NCI-H2171 treated with DMSO at 0.1 percent for 48 hours (cell line): ENCODE results near the gene GABRP.
"Not testable (repeated sequence)": the region's sequence is repeated elsewhere in the genome, so short reads cannot be mapped to it uniquely, and the experiment has no call there.

Experiments
- DNase-seq: peaks from one replicate; lab custom pipeline; 2025; lab: John Stamatoyannopoulos, UW

The GABRP gene

GRCh38 chr5:170783498-170784247 is at the start of gene GABRP:
Gene GABRP (plus strand): TSS chr5:170783725. CDS start chr5:170788616, 4,891 bp downstream.
- DNase-seq, result no peak

- DNase-seq, result no peak
These were observed 46.6 kb upstream of the GABRP start for GRCh38 chr5:170736966-170737365.

- DNase-seq, result peak; percentile 39
These were observed 45.9 kb upstream of the GABRP start for GRCh38 chr5:170737591-170737990.

GRCh38 chr5:170738840-170739239 is 44.7 kb upstream of the GABRP start:
- no peak for DNase-seq

- DNase-seq, result no peak
These were observed 44.1 kb upstream of the GABRP start for GRCh38 chr5:170739446-170739845.

GRCh38 chr5:170740551-170741205 is 42.8 kb upstream of the GABRP start:
- DNase-seq, result peak; percentile 29

GRCh38 chr5:170741801-170742200 is 41.7 kb upstream of the GABRP start:
- no peak for DNase-seq

GRCh38 chr5:170743876-170744212 is 39.7 kb upstream of the GABRP start:
- no peak for DNase-seq

GRCh38 chr5:170745481-170746071 is 37.9 kb upstream of the GABRP start:
- DNase-seq, result no peak

GRCh38 chr5:170746075-170746960 is 37.2 kb upstream of the GABRP start:
- no peak for DNase-seq

GRCh38 chr5:170746961-170747340 is 36.6 kb upstream of the GABRP start:
- no peak for DNase-seq

GRCh38 chr5:170747357-170747756 is 36.2 kb upstream of the GABRP start:
- no peak for DNase-seq

GRCh38 chr5:170747851-170748250 is 35.7 kb upstream of the GABRP start:
- no peak for DNase-seq

GRCh38 chr5:170748951-170749471 is 34.5 kb upstream of the GABRP start:
- DNase-seq, result no peak

GRCh38 chr5:170749911-170750431 is 33.6 kb upstream of the GABRP start:
- DNase-seq, result no peak

- DNase-seq, result no peak
These were observed 32.7 kb upstream of the GABRP start for GRCh38 chr5:170750791-170751190.

GRCh38 chr5:170751631-170752030 is 31.9 kb upstream of the GABRP start:
- DNase-seq, result peak; percentile 68

GRCh38 chr5:170752257-170753215 is 31.0 kb upstream of the GABRP start:
- DNase-seq, result peak; percentile 90

GRCh38 chr5:170753311-170753710 is 30.2 kb upstream of the GABRP start:
- no peak for DNase-seq

- DNase-seq, result not testable (repeated sequence)
These were observed 29.0 kb upstream of the GABRP start for GRCh38 chr5:170754508-170754907.
